Ishikawa (cell line): ENCODE measurements around the gene PTN.

Source experiments
- CEBPB ChIP-seq: IDR thresholded peaks from 2 replicates; pipeline ENCODE4 v1.6.1; 2012
- CREB1 ChIP-seq: IDR thresholded peaks from 2 replicates; pipeline ENCODE4 v1.6.1; 2012; ENCODE audit warnings: low read depth
- EGR1 ChIP-seq: IDR thresholded peaks from 2 replicates; pipeline ENCODE4 v1.6.1; 2012
- EP300 ChIP-seq: IDR thresholded peaks from 2 replicates; pipeline ENCODE4 v1.6.1; 2012; ENCODE audit warnings: borderline replicate concordance
- FOXM1 ChIP-seq: IDR thresholded peaks from 2 replicates; pipeline ENCODE4 v1.6.1; 2012; ENCODE audit warnings: low read depth, borderline replicate concordance
- NFIC ChIP-seq: IDR thresholded peaks from 2 replicates; pipeline ENCODE4 v1.6.1; 2012
- RAD21 ChIP-seq: IDR thresholded peaks from 2 replicates; pipeline ENCODE4 v1.6.1; 2012; ENCODE audit warnings: low read depth
- REST ChIP-seq: IDR thresholded peaks from 2 replicates; pipeline ENCODE4 v1.6.1; 2012; ENCODE audit warnings: low read depth, mild to moderate bottlenecking
- TAF1 ChIP-seq: IDR thresholded peaks from 2 replicates; pipeline ENCODE4 v1.6.1; 2012; ENCODE audit warnings: low read depth, mild to moderate bottlenecking
- TCF12 ChIP-seq: IDR thresholded peaks from 2 replicates; pipeline ENCODE4 v1.6.1; 2012; ENCODE audit warnings: low read depth
- TEAD4 ChIP-seq: IDR thresholded peaks from 2 replicates; pipeline ENCODE4 v1.6.1; 2012
- YY1 ChIP-seq: IDR thresholded peaks from 2 replicates; pipeline ENCODE4 v1.6.1; 2012; ENCODE audit warnings: low read depth
- ZBTB7A ChIP-seq: IDR thresholded peaks from 2 replicates; pipeline ENCODE4 v1.6.1; 2012; ENCODE audit warnings: low read depth
- TF ChIP-seq, protein P1 (sequence below): IDR thresholded peaks from 2 replicates; pipeline ENCODE4 v1.6.1; 2012
- TF ChIP-seq, protein P2 (sequence below): IDR thresholded peaks from 2 replicates; pipeline ENCODE4 v1.6.1; 2012

Gene PTN

GRCh38 chr7:137342265-137342664, 1.3 kb downstream of the PTN start:
- TF ChIP-seq REST (no peak), EP300 (no peak), EGR1 (no peak), TAF1 (no peak), RAD21 (no peak), CREB1 (no peak), CEBPB (no peak), YY1 (no peak), TEAD4 (no peak), TCF12 (no peak), ZBTB7A (no peak), NFIC (no peak), FOXM1 (no peak)
- TF ChIP-seq, protein P1, sequence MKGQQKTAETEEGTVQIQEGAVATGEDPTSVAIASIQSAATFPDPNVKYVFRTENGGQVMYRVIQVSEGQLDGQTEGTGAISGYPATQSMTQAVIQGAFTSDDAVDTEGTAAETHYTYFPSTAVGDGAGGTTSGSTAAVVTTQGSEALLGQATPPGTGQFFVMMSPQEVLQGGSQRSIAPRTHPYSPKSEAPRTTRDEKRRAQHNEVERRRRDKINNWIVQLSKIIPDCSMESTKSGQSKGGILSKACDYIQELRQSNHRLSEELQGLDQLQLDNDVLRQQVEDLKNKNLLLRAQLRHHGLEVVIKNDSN = no peak
- TF ChIP-seq, protein P2, sequence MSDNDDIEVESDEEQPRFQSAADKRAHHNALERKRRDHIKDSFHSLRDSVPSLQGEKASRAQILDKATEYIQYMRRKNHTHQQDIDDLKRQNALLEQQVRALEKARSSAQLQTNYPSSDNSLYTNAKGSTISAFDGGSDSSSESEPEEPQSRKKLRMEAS = no peak

DNA sequence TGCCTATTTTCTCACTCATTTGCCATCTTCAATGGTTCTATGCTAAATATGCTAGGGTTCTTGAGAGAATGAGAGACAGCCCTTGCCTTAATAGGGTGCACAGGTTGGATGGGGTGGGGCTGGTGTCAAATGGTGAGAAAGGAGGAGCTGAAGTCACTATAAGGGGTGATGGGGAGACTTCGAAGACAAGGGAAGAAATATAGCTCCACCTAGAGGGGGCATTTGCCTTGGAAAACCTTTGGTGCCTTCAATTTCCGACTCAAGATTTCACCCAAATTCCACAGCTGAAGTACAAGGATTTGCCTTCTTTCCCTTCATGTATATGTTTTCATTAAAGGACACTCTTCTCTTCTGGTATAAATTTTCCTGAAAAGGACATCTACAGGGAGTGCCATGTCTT, 5.6 kb downstream of the PTN start:
- no peak for TF ChIP-seq CREB1
- TF ChIP-seq EGR1 = no peak
- no peak for TF ChIP-seq YY1
- no peak for TF ChIP-seq EP300
- TF ChIP-seq TAF1 = no peak

GRCh38 chr7:137335814-137336213, 7.7 kb downstream of the PTN start:
- TF ChIP-seq RAD21 (no peak), EP300 (no peak), TEAD4 (no peak), TCF12 (no peak), CREB1 (no peak), CEBPB (no peak), YY1 (no peak), NFIC (no peak)
- TF ChIP-seq, protein P2 = no peak
- TF ChIP-seq, protein P1 = no peak

- TF ChIP-seq EGR1 = no peak
- TF ChIP-seq, protein P2 = no peak
Observed at GRCh38 chr7:137331378-137331777, 12.2 kb downstream of the PTN start.

GRCh38 chr7:137329411-137329810, 14.1 kb downstream of the PTN start:
- TF ChIP-seq EP300 (no peak), FOXM1 (no peak), RAD21 (no peak), EGR1 (no peak), TAF1 (no peak), CEBPB (no peak), CREB1 (no peak), TEAD4 (no peak), YY1 (no peak), REST (no peak), NFIC (no peak)
- TF ChIP-seq, protein P1 = no peak
- TF ChIP-seq, protein P2 = no peak
